NCI-H2196 (cell line): ENCODE results near the gene IGSF9B.

Experiments used
- DNase-seq: peaks from one replicate; lab custom pipeline; 2025; ENCODE audit not compliant: unreplicated experiment; lab: John Stamatoyannopoulos, UW

IGSF9B gene

GRCh38 chr11:133955081-133955891 lies 1.5 kb downstream of the IGSF9B start:
- DNase-seq = no peak

DNA sequence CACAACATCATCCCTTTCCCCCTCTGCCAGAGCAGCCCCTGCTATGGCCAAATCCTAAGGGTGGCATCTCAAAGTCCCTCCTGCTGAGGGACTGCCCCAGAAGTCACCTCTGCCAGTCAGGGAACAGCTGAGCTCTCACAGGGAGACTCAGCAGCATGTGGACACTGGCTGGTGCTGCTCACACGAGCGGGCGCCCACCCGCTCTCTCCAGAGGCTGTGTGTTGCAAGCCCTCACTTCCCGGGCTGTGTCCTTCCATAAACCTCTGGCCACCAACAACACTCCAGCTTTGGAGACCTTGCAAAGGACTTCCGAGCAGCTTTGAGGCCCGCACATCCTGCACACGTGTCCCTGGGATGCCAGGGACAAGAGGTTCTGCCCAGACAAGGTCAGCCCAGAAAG lies 2.8 kb downstream of the IGSF9B start:
- no peak for DNase-seq

DNA sequence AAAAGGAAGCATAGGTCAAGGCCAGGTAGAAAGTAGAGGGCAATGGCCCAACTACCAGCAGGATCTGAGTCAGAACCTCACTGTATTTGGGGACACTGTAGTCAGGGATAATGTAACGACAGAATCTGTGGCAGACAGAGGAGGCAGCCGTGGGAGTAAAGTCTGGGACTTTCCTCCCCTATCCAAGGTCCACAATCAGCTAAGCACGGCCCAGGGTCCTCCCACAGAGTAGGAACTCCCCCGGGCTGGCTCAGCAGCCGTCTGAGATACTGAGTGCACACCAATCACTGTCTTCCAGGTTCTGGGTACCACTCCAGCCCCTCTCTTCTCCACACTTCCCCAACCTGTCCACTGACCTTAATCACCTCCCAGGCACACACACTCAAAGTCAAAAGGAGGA lies 3.2 kb downstream of the IGSF9B start:
- no peak for DNase-seq

GRCh38 chr11:133952199-133953190 lies 4.3 kb downstream of the IGSF9B start:
- DNase-seq = peak; percentile 27

DNA sequence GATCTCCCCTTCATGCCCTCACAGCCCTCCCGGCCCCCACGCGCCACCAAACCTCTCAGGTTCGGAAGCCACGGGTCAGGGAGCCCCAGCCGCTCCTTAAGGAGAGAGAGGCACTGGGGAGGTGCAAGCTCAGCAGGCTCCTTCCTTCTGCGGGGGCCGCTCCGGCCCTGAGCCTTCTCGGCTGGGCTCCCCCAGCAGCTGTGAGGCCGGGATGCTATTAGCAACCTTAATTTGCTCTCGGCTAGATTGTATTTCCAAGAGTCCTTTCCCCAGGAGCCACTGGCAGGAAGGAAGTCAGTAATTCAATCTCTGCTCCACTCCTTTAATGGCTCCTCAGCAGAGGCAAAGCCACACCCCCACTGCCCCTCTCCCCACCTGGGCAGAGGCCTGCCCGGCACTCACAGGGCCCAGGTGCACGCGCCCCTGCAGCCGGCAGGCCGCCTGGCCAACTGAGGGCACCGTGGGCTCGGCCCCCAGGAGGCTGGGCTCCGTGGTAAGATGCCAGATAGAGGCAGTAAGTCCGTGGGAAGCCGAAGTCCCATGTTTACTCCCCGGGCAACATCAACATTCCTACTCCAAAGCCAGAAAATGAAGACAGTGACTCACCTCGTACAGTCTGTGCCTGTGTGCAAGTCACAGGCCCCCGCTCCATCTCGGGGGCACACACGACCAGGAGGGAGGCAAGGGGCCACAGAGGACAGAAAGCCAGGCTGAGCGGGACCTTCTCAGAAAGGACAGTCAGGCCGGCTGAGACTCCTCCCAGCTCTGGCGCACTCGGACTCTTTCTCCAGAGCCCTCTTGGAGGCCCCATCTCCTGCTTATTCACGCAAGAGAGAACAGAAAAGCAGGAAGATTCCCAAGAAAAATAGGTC lies 5.2 kb downstream of the IGSF9B start:
- peak; percentile 63 for DNase-seq

- no peak for DNase-seq
Observed at GRCh38 chr11:133950874-133951326, 5.9 kb downstream of the IGSF9B start.

- no peak for DNase-seq
Observed at GRCh38 chr11:133950421-133950820, 6.3 kb downstream of the IGSF9B start.

DNA sequence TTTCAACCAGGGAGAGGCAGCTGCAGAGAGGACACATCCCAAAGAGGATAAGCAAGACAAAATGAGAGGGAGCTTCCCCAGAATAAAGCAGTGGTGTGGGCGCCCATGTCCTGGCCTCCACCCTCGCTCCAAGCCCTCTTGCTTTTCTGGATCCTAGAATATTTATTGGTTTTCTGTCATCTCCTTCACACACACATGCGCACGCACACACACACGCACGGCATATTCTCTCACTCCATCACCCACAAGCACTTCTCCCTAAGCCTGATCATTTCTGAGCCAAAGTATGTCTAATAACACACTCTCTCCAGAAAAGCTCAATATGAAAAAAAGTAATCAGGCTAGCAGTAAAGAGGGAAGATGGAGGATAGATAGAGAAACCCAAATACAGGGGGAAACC lies 7.6 kb downstream of the IGSF9B start:
- no peak for DNase-seq

- no peak for DNase-seq
Observed at GRCh38 chr11:133948711-133949110, 8.1 kb downstream of the IGSF9B start.

DNA sequence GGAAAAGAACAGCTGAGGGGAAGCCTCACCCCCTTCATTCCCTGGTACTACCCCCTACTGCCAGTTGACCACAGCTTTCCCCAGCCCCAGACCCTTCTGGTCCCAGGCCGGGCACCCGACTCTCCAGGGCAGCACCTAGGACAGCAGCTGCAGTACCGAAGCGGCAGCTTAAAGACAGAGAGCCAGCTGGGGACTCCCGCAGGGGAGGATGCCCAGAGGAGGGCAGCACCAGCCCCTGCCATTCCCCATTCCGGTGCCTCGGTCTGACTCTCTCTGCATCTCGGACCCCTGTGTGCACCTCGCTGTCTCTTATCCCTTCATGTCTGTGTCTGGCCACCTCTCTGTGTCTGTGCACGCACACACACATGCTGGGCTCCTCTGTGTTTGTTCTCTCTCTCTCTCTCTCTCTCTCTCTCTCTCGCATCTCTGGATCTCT lies 9.4 kb downstream of the IGSF9B start:
- peak; percentile 47 for DNase-seq

GRCh38 chr11:133946541-133947318 lies 10.0 kb downstream of the IGSF9B start:
- DNase-seq = peak; percentile 72

GRCh38 chr11:133946051-133946450 lies 10.7 kb downstream of the IGSF9B start:
- DNase-seq = no peak

GRCh38 chr11:133945087-133945974 lies 11.4 kb downstream of the IGSF9B start:
- peak; percentile 45 for DNase-seq

DNA sequence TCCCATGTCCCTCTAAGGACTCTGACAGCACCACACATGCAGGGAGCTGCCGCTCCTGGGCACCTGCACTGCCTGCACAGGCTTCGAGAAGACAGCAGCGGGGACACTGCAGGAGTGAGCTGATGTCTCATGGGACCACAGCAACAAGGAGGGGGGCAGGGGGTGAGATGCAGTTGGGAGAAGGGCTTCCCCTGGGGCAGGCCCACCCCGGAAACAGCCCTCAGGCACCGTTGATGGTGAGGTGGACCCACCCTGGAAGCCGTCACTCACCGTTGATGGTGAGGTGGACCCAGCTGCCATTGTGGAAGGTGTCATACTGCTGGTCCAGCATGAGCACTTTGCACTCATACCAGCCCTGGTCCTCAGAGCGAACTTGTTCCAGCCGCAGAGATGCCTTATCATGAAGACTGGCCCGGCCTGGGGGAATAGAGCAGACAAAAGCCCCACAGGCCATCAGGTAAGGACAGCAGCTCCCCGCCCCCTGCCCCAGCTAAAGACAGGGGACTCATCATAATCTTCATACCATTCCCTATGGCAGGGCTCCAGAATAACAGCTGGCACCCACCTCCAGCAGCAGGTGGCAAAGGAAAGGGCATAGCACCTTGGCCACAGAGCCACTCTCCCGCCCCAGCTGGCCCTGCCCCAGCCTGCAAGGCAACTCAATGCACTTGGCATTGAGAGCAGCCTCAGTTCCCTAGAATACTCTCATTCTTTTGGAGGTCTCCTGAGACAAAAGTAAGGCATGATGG lies 12.6 kb downstream of the IGSF9B start:
- DNase-seq = peak; percentile 27

DNA sequence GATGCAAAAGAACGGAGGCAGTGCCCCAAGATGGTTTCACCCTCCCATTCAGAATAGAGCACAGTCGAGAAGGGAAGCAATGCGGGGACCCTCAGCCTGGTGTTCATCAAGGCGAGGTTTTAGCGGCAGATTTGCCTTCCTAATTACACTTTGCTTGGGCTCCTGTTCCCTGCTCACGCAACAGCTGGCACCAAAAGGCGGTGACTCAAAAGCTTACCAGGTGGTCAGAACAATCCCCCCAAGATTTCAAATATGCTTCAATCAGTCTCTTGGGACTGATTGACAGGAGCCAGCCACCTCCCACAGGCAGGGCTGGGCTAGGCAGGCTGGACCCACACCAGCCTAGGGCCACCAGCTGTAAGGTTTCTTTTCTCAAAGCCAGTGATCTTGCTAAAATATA lies 14.2 kb downstream of the IGSF9B start:
- DNase-seq = no peak

- no peak for DNase-seq
Observed at GRCh38 chr11:133941546-133941945, 15.2 kb downstream of the IGSF9B start.

DNA sequence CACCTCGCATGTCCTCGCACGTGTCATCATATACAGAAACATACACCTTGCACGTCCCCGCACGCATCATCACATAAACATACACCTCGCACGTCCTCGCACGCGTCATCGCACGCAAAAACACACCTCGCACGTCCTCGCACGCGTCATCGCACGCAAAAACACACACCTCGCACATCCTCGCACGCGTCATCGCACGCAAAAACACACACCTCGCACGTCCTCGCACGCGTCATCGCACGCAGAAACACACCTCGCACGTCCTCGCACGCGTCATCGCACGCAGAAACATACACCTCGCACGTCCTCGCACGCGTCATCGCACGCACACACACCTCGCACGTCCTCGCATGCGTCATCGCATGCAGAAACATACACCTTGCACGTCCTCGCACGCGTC lies 16.7 kb downstream of the IGSF9B start:
- DNase-seq = no peak

GRCh38 chr11:133939558-133939957 lies 17.2 kb downstream of the IGSF9B start:
- DNase-seq = no peak
